NCI-H2227 treated with DMSO at 0.1 percent for 48 hours (cell line): Measurements from ENCODE around the gene PIGW.
A peak's percentile ranks its signal among the peaks of the same experiment; 100 is the strongest.

Experiments
- DNase-seq: peaks from one replicate; lab custom pipeline; 2025; lab: John Stamatoyannopoulos, UW

The PIGW gene

DNA sequence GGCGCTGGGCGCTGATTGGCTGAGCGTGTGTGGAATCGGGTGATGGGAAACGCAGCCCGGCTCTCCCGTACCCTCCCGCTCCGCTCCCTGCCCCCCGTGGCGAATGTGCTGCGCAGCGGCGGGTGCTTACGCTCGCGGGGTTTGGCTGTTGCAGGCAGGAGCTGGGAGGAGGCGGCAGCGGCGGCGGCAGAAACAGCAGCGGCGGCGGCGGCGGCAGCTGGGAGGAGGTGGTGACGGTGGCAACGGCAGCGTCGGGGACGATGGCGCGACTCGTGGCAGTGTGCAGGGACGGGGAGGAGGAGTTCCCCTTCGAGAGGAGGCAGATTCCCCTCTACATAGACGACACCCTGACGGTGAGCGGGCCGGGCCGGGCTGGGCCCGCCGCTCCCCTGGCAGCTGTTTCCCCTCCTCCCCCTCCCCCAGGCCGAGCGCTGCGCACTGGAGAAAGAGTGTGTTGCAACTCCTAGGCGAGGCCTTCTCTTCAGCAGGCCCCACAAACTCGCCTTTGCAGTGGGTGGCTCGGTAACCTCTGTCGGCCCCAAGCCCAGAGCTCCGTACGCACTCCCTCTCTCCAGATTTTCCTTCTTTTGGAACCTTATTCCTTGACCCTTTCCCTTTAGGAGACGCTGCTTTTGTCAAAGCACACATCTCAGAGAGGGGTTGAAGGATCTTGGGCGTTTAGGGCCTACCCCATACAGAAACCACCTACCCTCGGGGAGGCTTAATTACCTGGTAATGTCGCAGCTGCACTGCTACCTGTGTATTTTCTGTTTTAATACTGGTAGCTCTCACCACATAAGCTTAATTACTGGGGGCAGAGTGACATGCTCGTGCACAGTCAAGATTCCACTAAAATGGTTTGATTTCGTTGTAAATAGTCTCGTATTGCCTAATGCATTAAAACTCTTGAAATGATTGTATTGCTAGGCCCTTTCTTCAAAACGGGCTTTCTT is 11.0 kb downstream of the PIGW start:
- peak; percentile 91 for DNase-seq

GRCh38 chr17:36546418-36547093 is 11.8 kb downstream of the PIGW start:
- no peak for DNase-seq

DNA sequence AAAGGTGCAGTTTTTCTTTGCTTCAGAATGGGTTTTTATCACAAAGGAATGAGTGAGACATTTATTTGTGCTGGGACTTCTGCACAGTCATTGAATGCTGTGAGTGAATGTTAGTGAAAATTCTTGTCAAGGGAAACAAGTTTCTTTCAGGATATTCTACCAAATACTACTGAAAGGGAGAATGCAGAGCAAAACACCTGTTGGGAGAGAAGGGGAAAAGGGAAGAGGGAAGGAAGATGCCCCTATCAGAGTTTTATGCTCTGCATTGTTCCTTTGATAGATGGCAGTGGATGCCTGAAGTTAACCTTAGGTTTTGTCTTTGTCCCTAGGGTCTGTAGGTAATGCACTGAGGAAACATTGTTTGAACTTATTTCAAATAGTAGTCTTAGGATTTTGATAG is 13.0 kb downstream of the PIGW start:
- no peak for DNase-seq

DNA sequence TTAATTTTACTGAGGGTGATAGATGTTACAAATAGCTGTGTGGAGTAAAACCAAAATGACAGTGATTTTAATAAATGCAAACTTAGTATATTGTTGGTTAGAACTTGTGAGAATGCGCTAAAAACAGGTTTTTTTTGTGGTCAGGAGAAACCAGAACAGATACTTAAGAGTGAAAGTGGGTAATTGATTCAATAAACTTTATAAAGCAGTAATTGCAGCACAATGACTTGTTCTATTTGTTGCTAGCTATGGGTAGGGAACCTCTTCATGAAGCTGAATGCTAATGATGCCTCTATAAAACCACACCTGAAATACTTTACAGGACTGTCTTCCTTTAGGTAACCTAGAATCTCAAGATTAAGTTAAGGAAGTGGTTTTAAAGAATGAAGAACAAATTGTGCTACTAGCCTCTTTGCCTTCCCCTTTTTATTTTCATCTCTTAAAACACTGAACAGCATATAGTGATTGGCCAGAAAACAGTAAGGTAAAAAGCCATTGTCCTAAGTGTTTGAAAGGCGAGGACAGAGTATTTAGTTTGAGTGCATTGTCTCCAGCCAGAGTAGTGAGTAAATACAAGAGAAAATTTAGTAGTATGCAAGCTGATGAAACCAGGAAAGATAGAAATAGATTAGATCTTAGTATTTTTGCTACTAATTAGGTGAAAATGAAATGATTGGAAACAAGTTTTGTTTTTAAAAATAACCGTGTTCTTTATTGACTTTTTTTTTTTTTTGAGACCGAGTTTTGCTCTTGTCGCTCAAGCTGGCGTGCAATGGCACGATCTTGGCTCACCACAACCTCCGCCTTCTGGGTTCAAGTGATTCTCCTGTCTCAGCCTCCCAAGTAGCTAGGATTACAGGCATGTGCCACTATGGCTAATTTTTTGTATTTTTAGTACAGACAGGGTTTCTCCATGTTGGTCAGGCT is 16.0 kb downstream of the PIGW start:
- DNase-seq, result no peak

GRCh38 chr17:36553459-36553858 is 18.7 kb downstream of the PIGW start:
- no peak for DNase-seq

DNA sequence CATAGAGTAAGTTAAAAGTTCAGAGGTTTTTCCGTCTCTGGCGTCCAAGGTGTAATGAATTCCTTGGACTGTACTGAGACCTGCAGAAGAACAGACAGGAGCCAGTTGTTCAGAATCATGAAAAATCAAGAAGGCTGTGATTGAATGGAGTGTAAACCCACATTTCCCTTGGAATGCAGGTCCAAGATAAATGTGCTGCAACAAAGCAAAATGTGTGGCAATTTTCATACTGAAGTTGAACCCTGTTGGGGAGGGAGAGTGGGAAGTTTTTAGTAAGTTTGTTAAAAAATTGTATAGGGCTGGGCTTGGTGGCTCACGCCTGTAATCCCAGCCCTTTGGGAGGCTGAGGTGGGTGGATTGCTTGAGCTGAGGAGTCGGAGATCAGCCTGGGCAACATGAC is 31.3 kb downstream of the PIGW start:
- DNase-seq, result no peak

DNA sequence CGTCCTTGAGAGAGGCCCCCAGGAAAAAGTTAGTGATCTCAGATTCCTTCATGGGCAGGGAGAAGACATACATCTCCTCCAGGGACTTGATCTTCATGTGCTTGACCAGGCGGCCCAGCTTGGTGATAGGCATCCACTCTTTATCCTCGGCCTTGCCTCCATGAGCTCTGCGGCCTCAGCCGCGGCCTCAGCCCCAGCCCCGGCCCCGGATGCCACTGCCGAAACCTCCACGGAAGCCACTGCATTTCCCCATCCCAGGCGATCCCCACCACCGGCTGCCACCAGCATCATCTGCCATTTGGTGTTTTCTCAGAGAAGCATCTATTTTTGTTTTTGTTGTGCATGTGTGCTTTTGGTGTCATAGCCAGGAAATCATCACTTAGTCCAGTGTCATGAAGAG is 40.2 kb downstream of the PIGW start:
- no peak for DNase-seq

GRCh38 chr17:36576793-36577192 is 42.0 kb downstream of the PIGW start:
- DNase-seq, result no peak

DNA sequence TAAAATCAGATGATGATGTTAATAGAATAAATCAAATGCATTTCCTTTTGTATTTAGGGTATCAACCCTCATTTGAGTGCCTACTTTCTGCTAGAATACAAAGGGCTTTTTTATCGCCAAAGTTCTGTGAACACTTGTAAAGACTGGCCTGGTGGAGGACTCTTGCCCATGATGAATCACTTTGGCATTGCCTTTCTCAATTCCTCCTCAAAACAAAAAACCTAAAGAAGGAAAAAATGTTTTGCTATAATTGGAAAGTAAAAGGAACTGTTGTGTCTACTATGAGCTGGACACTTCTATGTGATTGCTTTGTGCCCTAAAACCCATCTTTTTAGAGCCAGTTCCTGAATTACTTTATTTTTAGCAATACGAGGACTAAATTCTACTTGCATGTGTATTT is 43.9 kb downstream of the PIGW start:
- DNase-seq, result no peak

- no peak for DNase-seq
These were observed 49.0 kb downstream of the PIGW start for GRCh38 chr17:36583787-36584186.

DNA sequence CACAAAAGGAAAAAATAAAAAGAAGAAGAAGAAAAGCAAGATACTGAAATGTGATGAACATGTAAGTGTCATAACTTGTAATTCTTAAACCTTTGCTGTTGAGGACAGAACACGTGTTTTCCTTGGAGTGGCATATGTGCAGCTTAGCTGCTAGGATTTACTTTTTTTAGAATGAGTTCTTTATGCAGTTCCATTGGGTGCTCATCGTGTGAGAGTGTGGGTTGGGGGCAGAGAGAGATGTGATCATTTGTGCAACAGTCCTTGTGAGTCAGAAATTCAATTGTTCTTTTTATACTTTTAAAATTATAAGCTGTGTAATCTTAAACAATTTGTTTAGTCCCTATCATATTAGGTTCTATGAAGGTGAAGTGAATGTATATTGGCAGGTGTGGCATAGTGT is 51.4 kb downstream of the PIGW start:
- DNase-seq, result no peak
